HepG2 (cell line): ENCODE data around the gene PIP4K2C. TPM values are rescaled to one million over a fixed set of nuclear protein-coding genes. Genes with fewer than 3 reads are reported as not detected.

Experiments used
- ARHGAP35 ChIP-seq: sonication (generic); formaldehyde crosslinking; IDR thresholded peaks from 2 replicates; pipeline ENCODE4 v1.9.0; 2022; ENCODE audit warnings: mild to moderate bottlenecking, inconsistent platforms, moderate library complexity, missing genetic modification reagents, borderline replicate concordance
- BCL6 ChIP-seq: IDR thresholded peaks from 2 replicates; pipeline ENCODE4 v1.6.1; 2016; ENCODE audit warnings: missing genetic modification reagents, missing compliant biosample characterization
- FLYWCH1 ChIP-seq: sonication (generic); formaldehyde crosslinking; IDR thresholded peaks from 2 replicates; pipeline ENCODE4 v1.8.1; 2023; ENCODE audit warnings: mild to moderate bottlenecking, missing genetic modification reagents
- IRF2 ChIP-seq: IDR thresholded peaks from 2 replicates; pipeline ENCODE4 v1.6.1; 2018; ENCODE audit warnings: missing genetic modification reagents, missing compliant biosample characterization
- KLF12 ChIP-seq: sonication (generic); formaldehyde crosslinking; IDR thresholded peaks from 2 replicates; pipeline ENCODE4 v1.4.0; 2020; ENCODE audit warnings: missing genetic modification reagents, borderline replicate concordance
- MXD4 ChIP-seq: IDR thresholded peaks from 2 replicates; pipeline ENCODE4 v1.6.1; 2016; ENCODE audit warnings: mild to moderate bottlenecking, missing biosample characterization, missing genetic modification reagents
- NCOA5 ChIP-seq: sonication (generic); formaldehyde crosslinking; IDR thresholded peaks from 2 replicates; pipeline ENCODE4 v1.4.0; 2020; ENCODE audit warnings: missing genetic modification reagents
- NONO ChIP-seq, 2 experiments: fragments of 450-650 bp in 1 of 2; sonication (generic) in 1 of 2; formaldehyde crosslinking in 1 of 2; IDR thresholded peaks in 1 of 2; conservative IDR thresholded peaks in 1 of 2; 2 replicates each; pipeline versions ENCODE4 v1.6.1 to v1.8.0; 2017 to 2022; ENCODE audit warnings: mild to moderate bottlenecking in 1 of 2, missing genetic modification reagents in 1 of 2, moderate library complexity in 1 of 2
- NR3C1 ChIP-seq: sonication (generic); formaldehyde crosslinking; IDR thresholded peaks from 2 replicates; pipeline ENCODE4 v1.4.0; 2020; ENCODE audit warnings: missing genetic modification reagents
- RBM22 ChIP-seq: fragments of 200-400 bp; formaldehyde crosslinking; optimal IDR thresholded peaks from 2 replicates; pipeline ENCODE3; 2017; ENCODE audit warnings: mild to moderate bottlenecking, low read length, moderate library complexity
- SRY ChIP-seq: sonication (generic); formaldehyde crosslinking; IDR thresholded peaks from 2 replicates; pipeline ENCODE4 v1.8.0; 2022; ENCODE audit warnings: mild to moderate bottlenecking, missing genetic modification reagents
- STAT5B ChIP-seq: sonication (generic); formaldehyde crosslinking; IDR thresholded peaks from 2 replicates; pipeline ENCODE4 v1.4.0; 2020; ENCODE audit warnings: missing genetic modification reagents
- THYN1 ChIP-seq: sonication (generic); formaldehyde crosslinking; IDR thresholded peaks from 2 replicates; pipeline ENCODE4 v1.8.1; 2023; ENCODE audit warnings: low read depth, mild to moderate bottlenecking, moderate library complexity, missing genetic modification reagents, borderline replicate concordance
- TP53 ChIP-seq: sonication (generic); formaldehyde crosslinking; conservative IDR thresholded peaks from 2 replicates; pipeline ENCODE4 v1.4.0; 2020; ENCODE audit warnings: missing genetic modification reagents
- U2AF2 ChIP-seq: fragments of 200-400 bp; formaldehyde crosslinking; IDR thresholded peaks from 2 replicates; pipeline ENCODE4 v1.6.1; 2017; ENCODE audit warnings: low read depth, mild to moderate bottlenecking, low read length
- ZC3H13 ChIP-seq: sonication (generic); formaldehyde crosslinking; IDR thresholded peaks from 2 replicates; pipeline ENCODE4 v1.8.1; 2023; ENCODE audit warnings: mild to moderate bottlenecking, missing genetic modification reagents, moderate library complexity
- ZNF17 ChIP-seq: sonication (generic); formaldehyde crosslinking; IDR thresholded peaks from 2 replicates; pipeline ENCODE4 v1.5.0; 2020; ENCODE audit warnings: mild to moderate bottlenecking, missing genetic modification reagents
- ZNF207 ChIP-seq: fragments of 450-650 bp; IDR thresholded peaks from 2 replicates; pipeline ENCODE4 v1.6.1; 2016; ENCODE audit warnings: antibody characterized with exemption, borderline replicate concordance
- ZNF232 ChIP-seq: sonication (generic); formaldehyde crosslinking; IDR thresholded peaks from 2 replicates; pipeline ENCODE4 v1.4.0; 2020; ENCODE audit warnings: missing genetic modification reagents, borderline replicate concordance
- ZNF263 ChIP-seq: sonication (generic); formaldehyde crosslinking; IDR thresholded peaks from 2 replicates; pipeline ENCODE4 v1.4.0; 2020; ENCODE audit warnings: missing genetic modification reagents
- ZNF383 ChIP-seq: sonication (generic); formaldehyde crosslinking; IDR thresholded peaks from 2 replicates; pipeline ENCODE4 v1.4.0; 2020; ENCODE audit warnings: missing genetic modification reagents, mild to moderate bottlenecking, borderline replicate concordance
- ZNF678 ChIP-seq: sonication (generic); formaldehyde crosslinking; IDR thresholded peaks from 2 replicates; pipeline ENCODE4 v1.4.0; 2020; ENCODE audit warnings: mild to moderate bottlenecking, missing genetic modification reagents
- ZNF766 ChIP-seq: sonication (generic); formaldehyde crosslinking; IDR thresholded peaks from 2 replicates; pipeline ENCODE4 v1.5.0; 2020; ENCODE audit warnings: missing genetic modification reagents, borderline replicate concordance
- polyA plus RNA-seq, 8 experiments: library from polyadenylated mRNA; depleted of rRNA in 3 of 8; stranded (reverse) in 7 of 8; unstranded in 1 of 8; fragments of >200 nt; fragmentation: Illumina TruSeq in 4 of 8; extraction: Trizol in 4 of 8; gene quantifications; 2 replicates each; pipeline versions ENCODE4 v1.2.1 to v1.2.3, GENCODE V29; 2011 to 2016; ENCODE audit warnings: low read depth in 4 of 8, missing spikeins in 1 of 8, mixed read lengths in 1 of 8; ENCODE audit not compliant: insufficient read depth in 1 of 8
- total RNA-seq, 5 experiments: library from RNA; depleted of rRNA; stranded (reverse); fragments of >200 nt; fragmentation: Illumina TruSeq; extraction: Trizol; gene quantifications; 2 replicates each; pipeline ENCODE4 v1.2.3, GENCODE V29; 2016; ENCODE audit warnings: low read depth in 1 of 5
- TF ChIP-seq, protein P1 (sequence below): sonication (generic); formaldehyde crosslinking; IDR thresholded peaks from 2 replicates; pipeline ENCODE4 v1.5.1; 2020; ENCODE audit warnings: mild to moderate bottlenecking, missing genetic modification reagents, moderate library complexity
- TF ChIP-seq, protein P2 (sequence below): sonication (generic); formaldehyde crosslinking; conservative IDR thresholded peaks from 2 replicates; pipeline ENCODE4 v1.4.0; 2020; ENCODE audit warnings: missing genetic modification reagents

The PIP4K2C gene
- total and polyA plus RNA-seq, 2 of the 13 experiments (the other 11 are each of a cell fraction or from before 2014, with no cell fraction given), result 23.3 to 26.4 TPM

DNA sequence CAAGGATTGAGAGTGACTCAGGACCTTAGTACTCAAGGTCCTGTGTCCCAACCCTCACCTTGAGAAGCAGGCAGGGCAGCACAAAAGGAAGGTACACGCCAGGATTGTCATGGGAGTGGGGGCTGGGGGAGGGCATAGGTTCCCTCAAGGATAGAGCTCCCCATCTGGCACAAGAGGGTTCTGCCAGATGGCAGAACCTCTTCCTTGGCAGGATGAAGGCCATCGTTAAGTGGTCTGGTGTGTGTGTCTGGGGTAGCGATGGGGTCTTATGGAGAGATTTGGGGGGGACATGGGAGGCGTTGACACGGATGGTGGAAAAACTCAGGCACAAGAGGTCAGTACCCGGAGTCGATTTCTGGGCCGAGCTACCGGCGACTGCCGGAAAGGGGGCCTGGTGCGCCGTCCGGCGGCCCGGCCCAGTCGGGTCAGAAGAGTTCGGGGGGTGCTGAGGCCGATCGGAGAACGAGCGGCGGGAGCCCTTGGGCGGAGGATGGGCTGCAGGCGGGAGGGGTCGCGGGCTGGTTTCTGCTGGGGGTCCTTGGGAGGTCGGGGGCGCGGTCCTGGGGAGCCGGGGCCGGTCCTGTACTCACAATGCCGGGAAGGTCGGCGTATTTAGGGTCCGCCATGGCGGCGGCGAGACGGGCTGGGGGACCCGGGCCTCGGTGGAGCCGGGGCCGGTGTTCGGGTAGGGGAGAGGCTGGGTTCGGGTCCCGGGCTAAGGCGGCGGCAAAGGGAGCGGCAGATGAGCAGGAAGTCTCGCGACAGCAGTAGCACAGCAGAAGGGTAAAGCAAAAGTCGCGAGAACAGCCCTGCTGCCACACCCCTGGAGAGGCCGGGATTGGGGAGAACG is 44.3 kb upstream of the PIP4K2C start, which contains the start of gene DCTN2 (continued):
- TF ChIP-seq RBM22 (no peak), U2AF2 (no peak), IRF2 (no peak), MXD4 (no peak), ZNF17 (CRISPR knock-in tag) (no peak), BCL6 (CRISPR knock-in tag) (no peak), ZNF678 (no peak), ZNF263 (CRISPR knock-in tag) (no peak), SRY (CRISPR knock-in tag) (no peak), NR3C1 (CRISPR knock-in tag) (no peak), ZNF207 (no peak), NCOA5 (CRISPR knock-in tag) (no peak), ARHGAP35 (CRISPR knock-in tag) (no peak), ZNF232 (CRISPR knock-in tag) (no peak), ZNF766 (CRISPR knock-in tag) (no peak), ZC3H13 (no peak), THYN1 (CRISPR knock-in tag) (no peak), NONO (IDR thresholded peaks at IDR 0.05) (no peak), NONO (CRISPR knock-in tag; conservative IDR thresholded peaks at IDR 0.05) (no peak; the same call in 1 of the 2 replicates), STAT5B (CRISPR knock-in tag) (no peak), ZNF383 (no peak), FLYWCH1 (CRISPR knock-in tag) (no peak), KLF12 (CRISPR knock-in tag) (peak; percentile 87), TP53 (CRISPR knock-in tag) (no peak)
- TF ChIP-seq, protein P1, sequence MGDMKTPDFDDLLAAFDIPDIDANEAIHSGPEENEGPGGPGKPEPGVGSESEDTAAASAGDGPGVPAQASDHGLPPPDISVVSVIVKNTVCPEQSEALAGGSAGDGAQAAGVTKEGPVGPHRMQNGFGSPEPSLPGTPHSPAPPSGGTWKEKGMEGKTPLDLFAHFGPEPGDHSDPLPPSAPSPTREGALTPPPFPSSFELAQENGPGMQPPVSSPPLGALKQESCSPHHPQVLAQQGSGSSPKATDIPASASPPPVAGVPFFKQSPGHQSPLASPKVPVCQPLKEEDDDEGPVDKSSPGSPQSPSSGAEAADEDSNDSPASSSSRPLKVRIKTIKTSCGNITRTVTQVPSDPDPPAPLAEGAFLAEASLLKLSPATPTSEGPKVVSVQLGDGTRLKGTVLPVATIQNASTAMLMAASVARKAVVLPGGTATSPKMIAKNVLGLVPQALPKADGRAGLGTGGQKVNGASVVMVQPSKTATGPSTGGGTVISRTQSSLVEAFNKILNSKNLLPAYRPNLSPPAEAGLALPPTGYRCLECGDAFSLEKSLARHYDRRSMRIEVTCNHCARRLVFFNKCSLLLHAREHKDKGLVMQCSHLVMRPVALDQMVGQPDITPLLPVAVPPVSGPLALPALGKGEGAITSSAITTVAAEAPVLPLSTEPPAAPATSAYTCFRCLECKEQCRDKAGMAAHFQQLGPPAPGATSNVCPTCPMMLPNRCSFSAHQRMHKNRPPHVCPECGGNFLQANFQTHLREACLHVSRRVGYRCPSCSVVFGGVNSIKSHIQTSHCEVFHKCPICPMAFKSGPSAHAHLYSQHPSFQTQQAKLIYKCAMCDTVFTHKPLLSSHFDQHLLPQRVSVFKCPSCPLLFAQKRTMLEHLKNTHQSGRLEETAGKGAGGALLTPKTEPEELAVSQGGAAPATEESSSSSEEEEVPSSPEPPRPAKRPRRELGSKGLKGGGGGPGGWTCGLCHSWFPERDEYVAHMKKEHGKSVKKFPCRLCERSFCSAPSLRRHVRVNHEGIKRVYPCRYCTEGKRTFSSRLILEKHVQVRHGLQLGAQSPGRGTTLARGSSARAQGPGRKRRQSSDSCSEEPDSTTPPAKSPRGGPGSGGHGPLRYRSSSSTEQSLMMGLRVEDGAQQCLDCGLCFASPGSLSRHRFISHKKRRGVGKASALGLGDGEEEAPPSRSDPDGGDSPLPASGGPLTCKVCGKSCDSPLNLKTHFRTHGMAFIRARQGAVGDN (CRISPR knock-in tag), result peak; percentile 72
- TF ChIP-seq, protein P2, sequence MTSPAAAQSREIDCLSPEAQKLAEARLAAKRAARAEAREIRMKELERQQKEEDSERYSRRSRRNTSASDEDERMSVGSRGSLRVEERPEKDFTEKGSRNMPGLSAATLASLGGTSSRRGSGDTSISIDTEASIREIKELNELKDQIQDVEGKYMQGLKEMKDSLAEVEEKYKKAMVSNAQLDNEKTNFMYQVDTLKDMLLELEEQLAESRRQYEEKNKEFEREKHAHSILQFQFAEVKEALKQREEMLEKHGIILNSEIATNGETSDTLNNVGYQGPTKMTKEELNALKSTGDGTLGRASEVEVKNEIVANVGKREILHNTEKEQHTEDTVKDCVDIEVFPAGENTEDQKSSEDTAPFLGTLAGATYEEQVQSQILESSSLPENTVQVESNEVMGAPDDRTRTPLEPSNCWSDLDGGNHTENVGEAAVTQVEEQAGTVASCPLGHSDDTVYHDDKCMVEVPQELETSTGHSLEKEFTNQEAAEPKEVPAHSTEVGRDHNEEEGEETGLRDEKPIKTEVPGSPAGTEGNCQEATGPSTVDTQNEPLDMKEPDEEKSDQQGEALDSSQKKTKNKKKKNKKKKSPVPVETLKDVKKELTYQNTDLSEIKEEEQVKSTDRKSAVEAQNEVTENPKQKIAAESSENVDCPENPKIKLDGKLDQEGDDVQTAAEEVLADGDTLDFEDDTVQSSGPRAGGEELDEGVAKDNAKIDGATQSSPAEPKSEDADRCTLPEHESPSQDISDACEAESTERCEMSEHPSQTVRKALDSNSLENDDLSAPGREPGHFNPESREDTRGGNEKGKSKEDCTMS (CRISPR knock-in tag), result no peak
